Fibroblast of lung (primary cell): Measurements from ENCODE around the gene POLD3.

Experiments used
- CTCF ChIP-seq, 2 donors: IDR thresholded peaks in 1 of 2; conservative IDR thresholded peaks in 1 of 2; 1 replicate in 1 of 2; 2 replicates in 1 of 2; pipeline ENCODE4 v1.5.1; 2011 to 2012; ENCODE audit warnings: low read length in 2 of 2, control low read depth in 1 of 2, inconsistent platforms in 1 of 2, low read depth in 1 of 2, mild to moderate bottlenecking in 1 of 2
- EZH2 ChIP-seq: IDR thresholded peaks from 2 replicates; pipeline ENCODE4 v1.5.1; 2012; ENCODE audit warnings: low read length, control low read depth, mild to moderate bottlenecking; ENCODE audit errors: missing control alignments

- TF ChIP-seq CTCF (conservative IDR thresholded peaks at IDR 0.05 in 1 of 2, IDR thresholded peaks at IDR 0.05 in 1 of 2; ENCODE audit: low read depth in 1 of 2, low read length in 2 of 2) (no peak), EZH2 (no peak)
Measured at GRCh38 chr11:74650498-74650897, 58.1 kb downstream of the POLD3 start.
